Endodermal cell (in vitro differentiated cells): ENCODE results near the gene PNMA6E. TPM values are rescaled to one million over a fixed set of nuclear protein-coding genes. Genes with fewer than 3 reads are reported as not detected.

Experiments
- DNase-seq: peaks from one replicate; pipeline ENCODE4 v3.0.0-alpha.2; 2017
- H3K27ac ChIP-seq: 2 replicates; pipeline ENCODE4 v1.5.1; 2013; ENCODE audit warnings: mild to moderate bottlenecking, low read depth, low read length, moderate library complexity
- H3K27me3 ChIP-seq: 2 replicates; pipeline ENCODE4 v1.6.1; 2013; ENCODE audit warnings: mild to moderate bottlenecking, low read length, moderate library complexity; ENCODE audit not compliant: insufficient read depth, control insufficient read depth, poor library complexity, severe bottlenecking
- H3K36me3 ChIP-seq: 2 replicates; pipeline ENCODE4 v1.7.0; 2013; ENCODE audit warnings: mild to moderate bottlenecking, low read length, moderate library complexity; ENCODE audit not compliant: control insufficient read depth, insufficient read depth
- H3K4me1 ChIP-seq: one replicate; pipeline ENCODE4 v1.7.0; 2013; ENCODE audit warnings: low read length; ENCODE audit not compliant: control insufficient read depth, insufficient read depth
- H3K4me3 ChIP-seq: 2 replicates; pipeline ENCODE4 v1.5.1; 2013; ENCODE audit warnings: mild to moderate bottlenecking, low read length, moderate library complexity
- H3K9ac ChIP-seq: 2 replicates; pipeline ENCODE4 v1.6.1; 2013; ENCODE audit warnings: mild to moderate bottlenecking, low read length, moderate library complexity; ENCODE audit not compliant: poor library complexity, severe bottlenecking; ENCODE audit errors: extremely low read depth
- H3K9me3 ChIP-seq: 2 replicates; pipeline ENCODE4 v1.6.1; 2013; ENCODE audit warnings: mild to moderate bottlenecking, low read length, moderate library complexity; ENCODE audit not compliant: control insufficient read depth
- H3K27ac Mint-ChIP-seq: 2 replicates; pipeline ENCODE4 v1.8.0; 2020; ENCODE audit warnings: mixed read lengths
- H3K27me3 Mint-ChIP-seq: 2 replicates; pipeline ENCODE4 v1.8.0; 2021; ENCODE audit warnings: mild to moderate bottlenecking, mixed read lengths; ENCODE audit not compliant: insufficient read depth
- H3K36me3 Mint-ChIP-seq: 2 replicates; pipeline ENCODE4 v1.8.0; 2020; ENCODE audit warnings: low read depth, mixed read lengths
- H3K4me1 Mint-ChIP-seq: 2 replicates; pipeline ENCODE4 v1.8.0; 2020; ENCODE audit warnings: mixed read lengths
- H3K4me3 Mint-ChIP-seq: 2 replicates; pipeline ENCODE4 v1.8.0; 2020; ENCODE audit warnings: mild to moderate bottlenecking, moderate library complexity, mixed read lengths
- H3K9me3 Mint-ChIP-seq: 2 replicates; pipeline ENCODE4 v1.8.0; 2020; ENCODE audit warnings: mild to moderate bottlenecking, mixed read lengths
- CTCF ChIP-seq: fragments of 200-600 bp; sonication (generic); conservative IDR thresholded peaks from 2 replicates; pipeline ENCODE4 v1.5.0; 2021; ENCODE audit warnings: antibody characterized with exemption, mild to moderate bottlenecking
- WGBS, 2 experiments: methylation state at CpG; one replicate each; pipeline versions ENCODE4 v1.1.5 to v1.1.7; 2013; ENCODE audit warnings: missing lambda C conversion rate in 2 of 2, mixed read lengths in 1 of 2; ENCODE audit not compliant: insufficient coverage in 1 of 2, insufficient read length in 1 of 2; 5-methylcytosine and 5-hydroxymethylcytosine counted together
- total RNA-seq, 2 donors: library from RNA; stranded (reverse); fragmentation: NEBNext Ultra II Directional in 1 of 2; extraction: Animal tissue kit (Norgen Biotek cat#: 25700) in 1 of 2; gene quantifications; 2 replicates in 1 of 2; 3 replicates in 1 of 2; pipeline ENCODE4 v1.2.1, GENCODE V29; 2021

PNMA6E gene
- total RNA-seq, 2 donors from 2014 or later, result not detected

- Histone ChIP-seq H3K4me1 (no peaks in the 10 kb centered on the region), H3K9me3 (no peaks in the 10 kb centered on the region), H3K4me3 (no peak overlapping the region), H3K27ac (no peak overlapping the region), H3K9ac (no peak overlapping the region), H3K27me3 (no peaks in the 10 kb centered on the region), H3K36me3 (no peaks in the 10 kb centered on the region)
- H3K4me1 Mint-ChIP-seq, result no peaks in the 10 kb centered on the region
- peaks cover 55% of the 10 kb centered on the region for H3K9me3 Mint-ChIP-seq
- no peak overlapping the region for H3K4me3 Mint-ChIP-seq
- H3K36me3 Mint-ChIP-seq, result peaks cover 7% of the 10 kb centered on the region
- DNase-seq, result no peak
- H3K27ac Mint-ChIP-seq, result no peak overlapping the region
- H3K27me3 Mint-ChIP-seq, result no peaks in the 10 kb centered on the region
- no peak for TF ChIP-seq CTCF
- WGBS, 2 experiments, result 83 to 95% methylated on average over 1 to 35 of the region's 35 CpGs
Observed at GRCh38 chrX:153445106-153445855, 44.1 kb upstream of the PNMA6E start.

GRCh38 chrX:153444333-153445011 is 43.3 kb upstream of the PNMA6E start:
- no peak for DNase-seq
- Histone ChIP-seq H3K4me1 (no peaks in the 10 kb centered on the region), H3K27ac (no peak overlapping the region), H3K27me3 (no peaks in the 10 kb centered on the region), H3K9me3 (no peaks in the 10 kb centered on the region), H3K9ac (no peak overlapping the region), H3K4me3 (no peak overlapping the region), H3K36me3 (no peaks in the 10 kb centered on the region)
- Mint-ChIP-seq H3K4me1 (no peaks in the 10 kb centered on the region), H3K4me3 (no peak overlapping the region), H3K27me3 (no peaks in the 10 kb centered on the region), H3K27ac (no peak overlapping the region), H3K36me3 (peaks cover 4% of the 10 kb centered on the region), H3K9me3 (peaks cover 55% of the 10 kb centered on the region)
- TF ChIP-seq CTCF, result no peak
- WGBS, 2 experiments, result 93 to 94% methylated on average over 9 to 37 of the region's 37 CpGs

- no peak overlapping the region for H3K9ac ChIP-seq
- no peaks in the 10 kb centered on the region for H3K36me3 ChIP-seq
- no peak for TF ChIP-seq CTCF
- no peaks in the 10 kb centered on the region for H3K36me3 Mint-ChIP-seq
- no peaks in the 10 kb centered on the region for H3K27me3 Mint-ChIP-seq
- H3K4me1 Mint-ChIP-seq, result no peaks in the 10 kb centered on the region
- 92 to 93% methylated on average over 8 to 25 of the region's 25 CpGs for WGBS, 2 experiments
- no peaks in the 10 kb centered on the region for H3K9me3 ChIP-seq
- no peak overlapping the region for H3K4me3 Mint-ChIP-seq
- H3K9me3 Mint-ChIP-seq, result peaks cover 56% of the 10 kb centered on the region
- no peak overlapping the region for H3K27ac ChIP-seq
- H3K27ac Mint-ChIP-seq, result no peak overlapping the region
- H3K4me3 ChIP-seq, result no peak overlapping the region
- no peaks in the 10 kb centered on the region for H3K4me1 ChIP-seq
- no peak for DNase-seq
- H3K27me3 ChIP-seq, result no peaks in the 10 kb centered on the region
Observed at GRCh38 chrX:153443476-153444332, 42.6 kb upstream of the PNMA6E start.
